Memory B cell (primary cell): ENCODE data around the gene AKR1B1.
A peak's percentile ranks its signal among the peaks of the same experiment; 100 is the strongest.

Experiments
- ATAC-seq: fragments of 150-1000 bp; cut with Tn5 transposase; 2 replicates; pipeline ENCODE4 v1.10.0; 2021; ENCODE audit warnings: low read depth, mild to moderate bottlenecking, moderate library complexity
- DNase-seq, 2 donors: peaks; one replicate each; pipeline ENCODE4 v3.0.0; 2022; ENCODE audit warnings: low spot score in 2 of 2
- H3K27ac Mint-ChIP-seq: one replicate; pipeline ENCODE4 v1.8.0; 2022; ENCODE audit warnings: mild to moderate bottlenecking, moderate library complexity, mixed read lengths
- H3K27me3 Mint-ChIP-seq: one replicate; pipeline ENCODE4 v1.8.0; 2022; ENCODE audit warnings: mixed read lengths
- H3K36me3 Mint-ChIP-seq: one replicate; pipeline ENCODE4 v1.8.0; 2022; ENCODE audit warnings: mild to moderate bottlenecking, mixed read lengths
- H3K4me1 Mint-ChIP-seq: one replicate; pipeline ENCODE4 v1.8.0; 2022; ENCODE audit warnings: mixed read lengths
- H3K4me3 Mint-ChIP-seq: one replicate; pipeline ENCODE4 v1.8.0; 2022; ENCODE audit warnings: mild to moderate bottlenecking, moderate library complexity, mixed read lengths
- H3K9me3 Mint-ChIP-seq: one replicate; pipeline ENCODE4 v1.8.0; 2022; ENCODE audit warnings: mixed read lengths

AKR1B1 gene

DNA sequence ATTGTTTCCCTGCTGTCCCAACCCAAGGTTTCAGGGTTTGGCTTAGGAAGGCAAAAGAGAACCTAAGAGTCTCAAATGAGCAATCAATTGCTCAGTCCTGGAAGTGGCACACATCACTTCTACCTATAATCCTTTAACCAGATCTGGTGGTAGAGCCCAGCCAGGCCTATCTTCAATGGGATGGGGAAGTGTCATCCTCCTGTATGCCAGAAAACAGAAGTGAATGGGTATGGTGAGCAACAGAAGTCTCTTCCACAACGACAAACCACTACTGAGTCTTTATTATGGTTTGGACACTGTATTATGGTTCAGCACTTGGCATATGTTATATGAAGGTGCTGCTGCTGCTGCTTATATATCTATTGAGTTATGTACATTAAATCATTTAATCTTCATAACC, 3.0 kb upstream of the AKR1B1 start:
- no peak for ATAC-seq
- peaks cover 10% of the 10 kb centered on the region for H3K36me3 Mint-ChIP-seq
- H3K4me1 Mint-ChIP-seq = peaks cover 17% of the 10 kb centered on the region

DNA sequence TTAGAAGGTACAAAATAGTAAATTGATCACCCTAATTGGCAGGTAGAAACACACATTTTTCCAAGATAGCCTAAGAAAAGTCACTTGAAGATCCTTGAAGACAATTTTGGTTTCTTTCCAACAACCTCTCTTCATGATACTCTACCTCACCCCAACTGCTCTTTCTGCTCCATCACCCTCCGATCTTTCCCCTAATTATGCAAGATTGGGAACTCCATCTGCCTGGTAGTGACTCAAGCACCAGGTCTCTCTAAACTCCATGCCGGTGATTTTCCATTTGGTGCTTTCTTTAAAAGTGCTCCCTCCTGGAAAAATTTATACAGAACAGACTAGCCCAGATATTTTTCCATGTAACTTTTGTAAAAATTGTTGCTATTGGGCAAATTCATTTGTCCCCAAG, 1.1 kb upstream of the AKR1B1 start:
- Mint-ChIP-seq H3K4me3 (peak overlapping the region; percentile 24), H3K27ac (no peak overlapping the region), H3K4me1 (peaks cover 19% of the 10 kb centered on the region), H3K36me3 (peaks cover 6% of the 10 kb centered on the region), H3K27me3 (no peaks in the 10 kb centered on the region), H3K9me3 (peaks cover 6% of the 10 kb centered on the region)
- ATAC-seq (no peak), DNase-seq (no peak)

More for the DNA sequence above, 3.0 kb upstream of the AKR1B1 start:
- peaks cover 11% of the 10 kb centered on the region for H3K9me3 Mint-ChIP-seq
- H3K27me3 Mint-ChIP-seq = no peaks in the 10 kb centered on the region
- no peak overlapping the region for H3K27ac Mint-ChIP-seq
- DNase-seq = no peak
- H3K4me3 Mint-ChIP-seq = no peak overlapping the region

DNA sequence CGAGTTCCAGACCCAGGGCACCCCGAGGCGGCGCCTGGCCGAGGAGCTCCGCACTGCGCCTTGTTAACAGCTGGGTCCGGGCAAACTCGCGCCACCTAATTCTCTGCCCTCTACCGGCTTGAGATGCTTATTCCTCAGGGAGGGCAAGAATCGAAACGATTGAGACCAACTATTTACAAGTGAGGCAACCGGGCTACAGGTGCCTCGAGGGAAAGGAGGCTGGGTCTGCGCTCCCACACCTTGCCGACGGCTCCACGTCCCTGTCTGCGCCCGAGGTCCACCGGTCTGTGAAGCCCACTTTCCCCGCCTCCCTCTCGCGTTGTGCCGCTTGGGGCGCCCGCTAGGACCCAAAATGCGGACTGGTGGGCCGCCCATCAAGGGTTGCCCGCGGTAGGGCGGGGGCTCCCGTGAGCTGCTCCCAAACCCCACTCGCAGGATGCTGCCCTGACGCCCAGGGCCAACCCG, 527 bp downstream of the AKR1B1 start:
- Mint-ChIP-seq H3K27me3 (no peaks in the 10 kb centered on the region), H3K4me1 (peaks cover 34% of the 10 kb centered on the region), H3K4me3 (peak overlapping the region; percentile 92), H3K27ac (peak overlapping the region; percentile 82), H3K36me3 (peaks cover 1% of the 10 kb centered on the region), H3K9me3 (no peaks in the 10 kb centered on the region)
- ATAC-seq (peak; percentile 57), DNase-seq (peak; percentile 54 to 70)

DNA sequence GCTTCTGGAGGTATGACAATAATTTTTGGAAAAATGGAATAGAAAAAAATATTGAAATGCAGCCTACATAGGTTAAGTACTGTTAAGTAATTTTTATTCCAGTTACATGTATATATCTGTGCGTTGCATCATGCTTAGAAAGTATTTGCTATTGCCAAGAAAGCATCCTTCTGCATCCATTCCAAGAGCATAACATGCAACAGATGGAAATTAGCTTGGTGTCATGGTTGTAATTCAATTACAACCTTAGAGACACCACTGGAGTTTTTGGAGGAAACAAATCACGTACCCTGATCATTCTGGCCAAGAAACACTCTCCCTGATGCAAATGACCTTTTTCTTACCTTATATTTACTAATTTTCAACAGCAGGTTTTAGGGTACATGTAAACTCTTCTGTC, 1.7 kb downstream of the AKR1B1 start:
- no peak for DNase-seq
- no peak overlapping the region for H3K27ac Mint-ChIP-seq
- peaks cover 1% of the 10 kb centered on the region for H3K36me3 Mint-ChIP-seq

DNA sequence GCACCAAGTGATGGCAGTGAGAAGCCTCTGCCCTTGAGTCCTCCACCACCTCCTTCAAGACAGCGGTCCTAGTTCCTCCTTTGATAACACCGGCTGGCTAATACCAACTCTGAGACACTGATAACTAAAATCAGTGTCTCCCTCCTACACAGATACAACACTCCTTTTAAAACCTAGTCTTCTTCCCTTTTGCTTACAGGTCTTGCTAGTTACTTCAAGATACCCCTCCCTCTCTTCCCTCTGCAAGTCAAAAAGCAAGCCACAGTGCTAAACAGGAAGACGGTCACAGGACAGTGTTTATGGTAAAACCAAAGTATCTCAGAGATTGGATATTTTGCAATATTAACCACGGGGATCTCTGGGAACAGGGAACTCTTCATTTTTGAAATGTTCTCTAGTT, 4.6 kb downstream of the AKR1B1 start:
- Mint-ChIP-seq H3K4me1 (peaks cover 32% of the 10 kb centered on the region), H3K27ac (no peak overlapping the region), H3K4me3 (peak overlapping the region; percentile 1), H3K36me3 (peaks cover 14% of the 10 kb centered on the region), H3K9me3 (no peaks in the 10 kb centered on the region), H3K27me3 (no peaks in the 10 kb centered on the region)
- ATAC-seq (no peak), DNase-seq (no peak)

More for the DNA sequence above, 1.7 kb downstream of the AKR1B1 start:
- Mint-ChIP-seq H3K4me1 (peaks cover 36% of the 10 kb centered on the region), H3K4me3 (peak overlapping the region; percentile 92), H3K9me3 (no peaks in the 10 kb centered on the region), H3K27me3 (no peaks in the 10 kb centered on the region)
- no peak for ATAC-seq

DNA sequence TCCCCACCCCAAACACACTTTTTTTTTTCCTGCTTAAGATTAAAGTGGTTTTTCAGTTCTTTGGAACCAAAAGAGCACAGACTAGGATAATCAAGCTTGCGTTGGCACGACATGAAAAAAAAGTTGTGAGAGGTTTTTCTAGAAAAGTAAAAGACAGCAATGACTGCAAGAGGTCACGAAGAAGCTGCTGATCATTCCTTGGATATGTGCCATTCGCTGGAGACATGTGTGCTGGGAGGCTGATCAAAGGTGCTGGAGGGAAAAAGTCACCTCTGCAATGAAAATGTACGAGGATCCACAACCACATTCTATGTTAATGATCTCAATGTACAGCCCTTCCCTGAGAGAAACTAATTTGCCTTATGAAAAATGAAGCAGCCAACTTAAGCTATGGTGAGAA, 5.4 kb downstream of the AKR1B1 start:
- peaks cover 30% of the 10 kb centered on the region for H3K4me1 Mint-ChIP-seq

DNA sequence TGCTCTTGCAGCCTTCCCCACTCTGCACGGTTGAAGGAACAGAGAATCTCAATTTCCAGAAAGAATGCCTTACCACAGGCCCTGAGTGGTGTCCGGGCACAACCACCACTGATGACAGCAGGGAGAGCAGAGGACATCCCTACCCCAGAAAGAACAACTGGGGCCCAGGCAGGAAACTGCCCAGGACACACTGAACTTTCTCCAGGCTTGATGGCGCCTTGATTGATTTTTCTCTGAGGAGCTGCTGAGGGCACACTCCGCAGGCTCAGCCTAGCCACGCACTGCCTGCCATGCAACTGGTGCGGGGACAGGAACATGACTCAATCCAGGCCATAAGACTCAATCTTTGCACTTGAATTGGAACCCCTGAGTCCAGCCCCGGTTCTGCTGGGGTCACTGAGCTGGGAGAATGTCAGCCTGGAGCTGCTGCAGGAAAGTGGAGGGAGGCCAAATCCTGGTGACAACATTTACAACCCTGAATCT, 5.9 kb downstream of the AKR1B1 start:
- no peak for DNase-seq
- H3K4me1 Mint-ChIP-seq = peaks cover 28% of the 10 kb centered on the region
- no peak overlapping the region for H3K27ac Mint-ChIP-seq
- ATAC-seq = no peak
- H3K27me3 Mint-ChIP-seq = no peaks in the 10 kb centered on the region
- no peak overlapping the region for H3K4me3 Mint-ChIP-seq
- no peaks in the 10 kb centered on the region for H3K9me3 Mint-ChIP-seq
- H3K36me3 Mint-ChIP-seq = peaks cover 21% of the 10 kb centered on the region

More for the DNA sequence above, 5.4 kb downstream of the AKR1B1 start:
- H3K9me3 Mint-ChIP-seq = no peaks in the 10 kb centered on the region
- ATAC-seq (no peak), DNase-seq (no peak)
- no peaks in the 10 kb centered on the region for H3K27me3 Mint-ChIP-seq
- no peak overlapping the region for H3K27ac Mint-ChIP-seq
- H3K4me3 Mint-ChIP-seq = no peak overlapping the region
- H3K36me3 Mint-ChIP-seq = peaks cover 21% of the 10 kb centered on the region

DNA sequence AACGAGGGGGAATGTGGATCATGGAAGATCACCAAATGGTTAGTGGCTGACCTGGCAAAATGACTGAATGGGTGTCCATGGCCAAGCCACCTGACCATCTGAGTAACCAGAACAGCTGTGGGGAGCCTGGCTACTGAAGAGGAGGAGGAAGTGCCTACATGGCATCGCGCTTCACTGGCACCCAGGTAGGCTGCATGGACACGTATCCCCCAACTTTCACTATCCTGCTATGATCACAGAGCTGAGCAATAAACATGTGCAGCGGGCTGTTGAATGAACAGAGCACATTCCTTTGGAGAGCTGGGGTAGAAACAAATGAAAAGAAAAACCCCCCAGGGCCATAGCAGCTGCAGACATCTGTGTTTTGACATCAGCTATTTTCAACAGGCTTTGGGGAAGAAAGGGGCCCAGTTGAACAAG, 6.5 kb downstream of the AKR1B1 start:
- ATAC-seq = no peak
- Mint-ChIP-seq H3K27ac (no peak overlapping the region), H3K9me3 (no peaks in the 10 kb centered on the region), H3K4me1 (peaks cover 22% of the 10 kb centered on the region), H3K4me3 (no peak overlapping the region), H3K27me3 (no peaks in the 10 kb centered on the region), H3K36me3 (peaks cover 24% of the 10 kb centered on the region)
- DNase-seq = no peak

DNA sequence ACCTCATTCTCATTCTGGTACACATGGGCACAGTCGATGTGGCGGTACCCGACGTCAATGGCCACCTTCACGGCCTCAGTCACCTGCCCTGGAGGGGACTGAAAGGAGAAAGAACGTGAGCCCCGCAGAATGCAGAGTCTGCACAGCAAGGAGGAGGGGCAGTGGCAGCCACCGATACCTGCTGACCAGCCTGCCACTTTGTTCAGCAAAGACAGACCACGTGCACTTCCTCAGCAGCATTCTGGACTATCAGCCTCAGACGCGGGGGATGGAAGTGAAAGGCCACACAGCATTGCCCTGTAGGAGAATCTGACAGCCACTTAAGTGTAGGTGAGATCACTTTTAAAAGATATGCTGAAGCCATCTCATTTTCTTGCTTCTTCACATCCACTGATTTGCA, 7.2 kb downstream of the AKR1B1 start:
- H3K9me3 Mint-ChIP-seq = no peaks in the 10 kb centered on the region
- ATAC-seq (no peak), DNase-seq (no peak)
- H3K27me3 Mint-ChIP-seq = no peaks in the 10 kb centered on the region
- H3K4me3 Mint-ChIP-seq = no peak overlapping the region
- H3K4me1 Mint-ChIP-seq = peaks cover 22% of the 10 kb centered on the region
- no peak overlapping the region for H3K27ac Mint-ChIP-seq
- H3K36me3 Mint-ChIP-seq = peaks cover 26% of the 10 kb centered on the region

DNA sequence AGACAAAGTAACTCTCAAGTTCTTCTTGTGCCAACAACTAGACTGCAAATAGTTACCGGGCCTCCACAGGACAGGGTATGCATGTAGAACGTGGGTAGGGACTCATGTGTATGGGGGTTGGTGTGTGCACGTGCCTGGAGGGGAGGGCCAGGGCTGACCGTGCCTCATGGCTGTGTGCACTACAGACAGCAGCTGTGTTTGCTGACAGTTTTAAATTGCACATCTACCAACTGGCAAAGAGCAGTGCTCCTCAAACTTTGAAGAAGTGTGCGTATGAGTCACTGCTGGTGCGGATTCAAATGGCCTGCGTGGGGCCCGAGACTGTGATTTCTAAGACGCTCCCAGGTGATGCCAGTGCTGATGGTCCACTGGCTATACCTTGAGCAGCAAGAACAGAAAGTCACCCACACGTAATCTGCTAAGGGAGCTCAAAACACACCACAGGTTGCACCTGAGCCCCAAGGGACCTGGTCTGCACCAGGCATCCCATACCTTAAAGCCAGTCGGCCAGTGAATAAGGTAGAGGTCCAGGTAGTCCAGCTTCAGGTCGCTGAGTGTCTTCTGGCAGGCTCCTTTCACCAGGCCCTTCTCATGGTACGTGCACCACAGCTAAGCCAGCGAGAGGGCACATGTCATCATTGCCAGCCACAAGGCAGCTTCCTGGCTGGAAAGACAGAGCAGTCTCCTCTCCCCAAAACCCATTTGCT, 8.5 kb downstream of the AKR1B1 start:
- no peak overlapping the region for H3K4me3 Mint-ChIP-seq
- peaks cover 28% of the 10 kb centered on the region for H3K36me3 Mint-ChIP-seq
- ATAC-seq = no peak
- DNase-seq = no peak
- H3K27me3 Mint-ChIP-seq = no peaks in the 10 kb centered on the region
- no peak overlapping the region for H3K27ac Mint-ChIP-seq
- H3K4me1 Mint-ChIP-seq = peaks cover 22% of the 10 kb centered on the region
- no peaks in the 10 kb centered on the region for H3K9me3 Mint-ChIP-seq

DNA sequence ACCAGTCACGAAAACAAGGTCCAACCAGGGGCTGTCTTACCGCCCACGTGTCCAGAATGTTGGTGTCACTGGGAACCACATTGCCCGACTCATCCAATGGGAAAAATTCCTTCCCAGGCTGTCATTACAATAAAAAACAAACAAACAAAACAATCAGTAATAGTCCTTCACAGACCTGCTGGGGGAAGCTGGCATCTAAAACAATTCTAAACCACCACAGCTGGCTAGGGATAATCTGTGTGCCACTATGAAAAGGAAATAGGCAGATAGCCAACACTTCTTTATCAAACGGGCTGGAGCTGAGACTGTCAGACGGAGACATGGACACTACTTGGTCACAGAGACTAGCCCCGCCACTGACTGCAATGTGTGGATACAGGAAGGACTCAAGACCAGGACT, 9.2 kb downstream of the AKR1B1 start:
- Mint-ChIP-seq H3K27ac (no peak overlapping the region), H3K27me3 (no peaks in the 10 kb centered on the region), H3K36me3 (peaks cover 29% of the 10 kb centered on the region), H3K4me3 (no peak overlapping the region), H3K4me1 (peaks cover 16% of the 10 kb centered on the region), H3K9me3 (no peaks in the 10 kb centered on the region)
- DNase-seq (no peak), ATAC-seq (no peak)

DNA sequence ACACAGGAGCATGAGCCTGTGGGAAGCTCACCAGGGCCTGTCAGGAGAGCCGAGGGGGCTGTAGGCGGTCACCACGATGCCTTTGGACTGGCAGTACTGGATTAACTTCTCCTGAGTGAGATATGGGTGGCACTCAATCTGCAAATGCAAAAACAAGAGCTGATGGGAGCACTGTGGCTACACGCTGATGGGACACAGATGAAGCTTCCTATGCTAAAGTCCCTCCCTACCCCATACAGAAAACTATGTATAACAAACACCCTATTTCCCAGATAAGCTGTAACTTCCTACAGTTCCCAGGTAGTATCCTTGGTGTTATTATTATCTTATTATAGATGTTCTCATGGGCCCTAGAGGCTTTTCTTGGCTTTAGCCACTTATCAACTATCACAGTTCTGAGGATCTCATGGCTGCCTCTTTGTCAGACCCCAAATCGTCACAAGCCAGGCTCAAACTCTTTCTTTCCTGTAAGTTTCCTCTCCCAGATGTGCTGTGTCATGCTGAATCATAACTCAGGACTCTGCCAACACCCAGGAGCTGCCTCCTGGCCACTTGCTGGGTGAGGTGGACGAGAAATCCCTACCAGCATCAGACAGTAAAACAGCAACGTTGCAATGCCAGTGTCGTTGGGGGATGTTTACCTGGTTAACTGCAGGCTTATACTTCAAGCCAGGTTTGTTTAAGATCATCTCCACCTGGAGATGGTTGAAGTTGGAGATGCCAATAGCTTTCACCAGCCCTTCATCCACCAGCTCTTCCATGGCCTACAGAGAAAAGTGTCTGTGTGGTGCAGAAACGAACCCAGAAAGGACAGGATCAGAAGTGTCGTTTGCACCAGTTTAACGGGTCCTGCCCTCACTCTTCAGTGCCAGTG, 10.3 kb downstream of the AKR1B1 start:
- no peaks in the 10 kb centered on the region for H3K9me3 Mint-ChIP-seq
- H3K36me3 Mint-ChIP-seq = peaks cover 38% of the 10 kb centered on the region

DNA sequence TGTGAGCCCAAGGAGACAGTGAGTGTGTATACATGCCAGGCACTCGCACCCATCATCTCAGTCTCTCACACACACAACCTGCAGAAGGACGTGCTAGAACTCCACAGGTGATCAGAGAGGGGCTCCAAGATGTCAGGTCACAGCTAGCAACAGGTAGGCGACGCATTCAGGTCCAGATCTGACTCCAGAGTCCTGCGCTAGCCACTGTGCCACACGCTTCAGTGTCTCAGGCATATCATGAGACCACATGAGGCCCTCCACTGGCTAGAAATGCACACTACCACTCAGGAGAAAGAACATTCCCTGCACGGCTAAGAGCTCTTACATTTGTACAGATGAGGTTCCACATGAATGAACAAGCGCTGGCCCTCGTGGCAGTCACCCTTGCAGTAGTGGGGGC, 11.5 kb downstream of the AKR1B1 start:
- ATAC-seq (no peak), DNase-seq (no peak)
- Mint-ChIP-seq H3K36me3 (peaks cover 49% of the 10 kb centered on the region), H3K27ac (no peak overlapping the region), H3K4me3 (no peak overlapping the region), H3K4me1 (peaks cover 4% of the 10 kb centered on the region), H3K9me3 (no peaks in the 10 kb centered on the region), H3K27me3 (no peaks in the 10 kb centered on the region)

More for the DNA sequence above, 10.3 kb downstream of the AKR1B1 start:
- no peak for ATAC-seq
- Mint-ChIP-seq H3K27me3 (no peaks in the 10 kb centered on the region), H3K4me1 (peaks cover 7% of the 10 kb centered on the region), H3K27ac (no peak overlapping the region), H3K4me3 (no peak overlapping the region)
- DNase-seq = no peak

DNA sequence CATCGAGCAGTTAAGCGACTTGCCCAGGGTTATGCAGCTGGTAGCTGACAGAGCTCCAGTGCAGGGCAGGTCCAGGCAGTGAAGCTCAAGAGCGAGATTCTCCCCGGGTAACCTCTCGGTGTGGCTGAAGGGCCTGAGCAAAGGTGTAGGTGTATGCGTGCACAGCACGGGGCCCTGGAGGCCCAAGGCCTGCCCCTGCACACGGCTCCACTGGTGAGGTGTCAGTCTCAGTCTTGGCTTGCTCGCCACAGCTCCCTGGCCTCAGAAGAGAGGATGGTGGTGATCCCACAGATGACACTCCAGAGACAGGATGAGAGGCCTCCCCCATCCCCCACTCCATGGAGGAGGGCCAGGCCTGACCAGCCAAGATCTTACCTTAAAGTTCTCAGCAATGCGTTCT, 12.0 kb downstream of the AKR1B1 start:
- Mint-ChIP-seq H3K27ac (no peak overlapping the region), H3K36me3 (peaks cover 49% of the 10 kb centered on the region), H3K4me3 (no peak overlapping the region), H3K27me3 (no peaks in the 10 kb centered on the region), H3K9me3 (no peaks in the 10 kb centered on the region), H3K4me1 (no peaks in the 10 kb centered on the region)
- no peak for DNase-seq
- no peak for ATAC-seq
